Measurements from ENCODE around the gene ARHGAP10.

ARHGAP10 gene

GRCh38 chr4:148004228-148004857 lies 272.5 kb downstream of the ARHGAP10 start:
- no peak for DNase-seq

- DNase-seq = no peak
Measured at GRCh38 chr4:148006001-148006400, 274.1 kb downstream of the ARHGAP10 start.

- DNase-seq = no peak
Measured at GRCh38 chr4:148007314-148007760, 275.4 kb downstream of the ARHGAP10 start.

- DNase-seq = no peak
Measured at GRCh38 chr4:148007792-148008191, 275.9 kb downstream of the ARHGAP10 start.

GRCh38 chr4:148015058-148015457 lies 283.2 kb downstream of the ARHGAP10 start:
- no peak for DNase-seq

GRCh38 chr4:148015468-148015867 lies 283.6 kb downstream of the ARHGAP10 start:
- no peak for DNase-seq

GRCh38 chr4:148016063-148016637 lies 284.3 kb downstream of the ARHGAP10 start:
- DNase-seq = no peak

- no peak for DNase-seq
Measured at GRCh38 chr4:148017801-148018200, 285.9 kb downstream of the ARHGAP10 start.

GRCh38 chr4:148021686-148022085 lies 289.8 kb downstream of the ARHGAP10 start:
- no peak for DNase-seq

- DNase-seq = no peak
Measured at GRCh38 chr4:148022975-148023374, 291.1 kb downstream of the ARHGAP10 start.

- no peak for DNase-seq
Measured at GRCh38 chr4:148023512-148024181, 291.8 kb downstream of the ARHGAP10 start.

GRCh38 chr4:148025981-148026380 lies 294.1 kb downstream of the ARHGAP10 start:
- DNase-seq = no peak

- DNase-seq = no peak
Measured at GRCh38 chr4:148027201-148027600, 295.3 kb downstream of the ARHGAP10 start.

- DNase-seq = no peak
Measured at GRCh38 chr4:148029781-148030180, 297.9 kb downstream of the ARHGAP10 start.

GRCh38 chr4:148030193-148030873 lies 298.4 kb downstream of the ARHGAP10 start:
- DNase-seq = no peak

- DNase-seq = no peak
Measured at GRCh38 chr4:148034813-148035212, 302.9 kb downstream of the ARHGAP10 start.

- no peak for DNase-seq
Measured at GRCh38 chr4:148041606-148042329, 309.9 kb downstream of the ARHGAP10 start.

- no peak for DNase-seq
Measured at GRCh38 chr4:148044089-148044911, 312.4 kb downstream of the ARHGAP10 start.

- no peak for DNase-seq
Measured at GRCh38 chr4:148044912-148045352, 313.0 kb downstream of the ARHGAP10 start.

- DNase-seq = no peak
Measured at GRCh38 chr4:148048598-148048997, 316.7 kb downstream of the ARHGAP10 start.

- no peak for DNase-seq
Measured at GRCh38 chr4:148051403-148051802, 319.5 kb downstream of the ARHGAP10 start.

- no peak for DNase-seq
Measured at GRCh38 chr4:148052448-148052847, 320.6 kb downstream of the ARHGAP10 start.

All from GOT3 (cell line).